Thyroid gland (tissue), 4 donors: ENCODE data around the gene PRPF40B. TPM values are rescaled to one million over a fixed set of nuclear protein-coding genes. Genes with fewer than 3 reads are reported as not detected.

Source experiments
- DNase-seq, 2 donors: peaks; one replicate each; pipeline ENCODE4 v3.0.0-alpha.2; 2019
- H3K27ac ChIP-seq, 3 donors: fragments of 200-600 bp; sonication (generic); 1 replicate in 2 of 3; 2 replicates in 1 of 3; pipeline ENCODE4 v1.5.1; 2016 to 2019; ENCODE audit warnings: mild to moderate bottlenecking in 1 of 3, moderate library complexity in 1 of 3
- H3K27me3 ChIP-seq: fragments of 200-600 bp; sonication (generic); one replicate; pipeline ENCODE4 v1.5.1; 2019
- H3K36me3 ChIP-seq, 2 donors: fragments of 200-600 bp; sonication (generic); one replicate each; pipeline ENCODE4 v1.5.1; 2016 to 2019
- H3K4me1 ChIP-seq, 2 donors: fragments of 200-600 bp; sonication (generic); one replicate each; pipeline ENCODE4 v1.5.1; 2017 to 2019
- H3K4me3 ChIP-seq, 3 donors: fragments of 200-600 bp; sonication (generic); replicated peaks in 1 of 3; 1 replicate in 2 of 3; 2 replicates in 1 of 3; pipeline ENCODE4 v1.5.1; 2016; ENCODE audit warnings: mild to moderate bottlenecking in 1 of 3
- H3K9me3 ChIP-seq: fragments of 200-600 bp; sonication (generic); one replicate; pipeline ENCODE4 v1.5.1; 2017
- POLR2A ChIP-seq, 2 donors: fragments of 450-650 bp; IDR thresholded peaks; one replicate each; pipeline ENCODE4 v1.6.1; 2017; ENCODE audit warnings: antibody characterized with exemption in 2 of 2, mild to moderate bottlenecking in 2 of 2, moderate library complexity in 1 of 2
- WGBS, 2 donors: methylation state at CpG; one replicate each; pipeline ENCODE4 v1.1.5; 2017; 5-methylcytosine and 5-hydroxymethylcytosine counted together
- intact Hi-C: fragments of 100-400 bp; cut with DNase I; formaldehyde crosslinking; loops from one replicate; pipeline ENCODE4 v1.15.1; 2023
- total RNA-seq, 4 donors: library from RNA; depleted of rRNA; stranded (reverse); fragments of >200 nt; gene quantifications; one replicate each; pipeline ENCODE4 v1.2.3, GENCODE V29; 2016
- TF ChIP-seq, protein P1 (sequence below), 6 experiments: fragments of 200-600 bp in 3 of 6; fragments of 450-650 bp in 3 of 6; sonication (generic) in 3 of 6; IDR thresholded peaks; one replicate each; pipeline ENCODE4 v1.5.1; 2016 to 2019; ENCODE audit warnings: antibody characterized with exemption in 6 of 6, mild to moderate bottlenecking in 2 of 6, inconsistent platforms in 1 of 6, moderate library complexity in 1 of 6

The PRPF40B gene
- total RNA-seq, 4 donors from 2014 or later: 29.5 to 39.7 (median 34.4) TPM

DNA sequence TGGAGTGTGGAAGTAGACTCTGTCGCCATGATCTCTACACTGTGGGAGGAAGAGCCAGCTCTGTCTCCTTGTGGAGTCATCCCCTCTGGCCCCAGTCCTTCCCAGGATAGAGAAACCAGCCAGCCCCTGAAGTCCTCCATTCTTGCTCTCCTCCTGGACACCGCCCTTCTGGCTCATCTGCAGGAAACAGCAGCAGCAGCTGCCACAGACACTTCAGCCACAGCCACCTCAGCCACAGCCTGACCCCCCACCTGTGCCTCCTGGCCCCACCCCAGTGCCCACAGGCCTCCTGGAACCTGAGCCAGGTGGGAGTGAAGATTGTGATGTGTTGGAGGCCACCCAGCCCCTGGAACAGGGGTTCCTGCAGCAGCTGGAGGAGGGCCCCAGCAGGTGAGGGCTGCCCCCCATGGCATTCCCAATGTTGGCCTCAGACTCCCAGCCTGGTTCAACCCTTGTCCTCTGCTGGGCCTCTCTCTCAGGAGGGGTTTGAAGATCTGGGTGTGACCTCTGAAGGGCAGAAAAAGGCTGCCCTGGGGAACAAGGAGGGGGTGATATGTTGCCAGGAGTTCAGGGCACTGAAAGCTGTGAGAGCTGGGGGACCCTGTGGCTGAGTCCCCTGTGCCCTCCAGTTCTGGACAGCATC is 10.5 kb downstream of the PRPF40B start:
- no peak for DNase-seq
- Histone ChIP-seq H3K27me3 (no peaks in the 10 kb centered on the region), H3K36me3 (peaks cover 0 to 16% of the 10 kb centered on the region in 2 donors), H3K4me1 (peaks cover 0 to 12% of the 10 kb centered on the region in 2 donors), H3K9me3 (no peaks in the 10 kb centered on the region), H3K27ac (no peak overlapping the region), H3K4me3 (no peak overlapping the region)
- 100% methylated on average over 2 of the region's 2 CpGs for WGBS, 2 donors
- intact Hi-C loops: no loop called here
- TF ChIP-seq POLR2A (IDR thresholded peaks at IDR 0.05): no peak
- TF ChIP-seq, protein P1, sequence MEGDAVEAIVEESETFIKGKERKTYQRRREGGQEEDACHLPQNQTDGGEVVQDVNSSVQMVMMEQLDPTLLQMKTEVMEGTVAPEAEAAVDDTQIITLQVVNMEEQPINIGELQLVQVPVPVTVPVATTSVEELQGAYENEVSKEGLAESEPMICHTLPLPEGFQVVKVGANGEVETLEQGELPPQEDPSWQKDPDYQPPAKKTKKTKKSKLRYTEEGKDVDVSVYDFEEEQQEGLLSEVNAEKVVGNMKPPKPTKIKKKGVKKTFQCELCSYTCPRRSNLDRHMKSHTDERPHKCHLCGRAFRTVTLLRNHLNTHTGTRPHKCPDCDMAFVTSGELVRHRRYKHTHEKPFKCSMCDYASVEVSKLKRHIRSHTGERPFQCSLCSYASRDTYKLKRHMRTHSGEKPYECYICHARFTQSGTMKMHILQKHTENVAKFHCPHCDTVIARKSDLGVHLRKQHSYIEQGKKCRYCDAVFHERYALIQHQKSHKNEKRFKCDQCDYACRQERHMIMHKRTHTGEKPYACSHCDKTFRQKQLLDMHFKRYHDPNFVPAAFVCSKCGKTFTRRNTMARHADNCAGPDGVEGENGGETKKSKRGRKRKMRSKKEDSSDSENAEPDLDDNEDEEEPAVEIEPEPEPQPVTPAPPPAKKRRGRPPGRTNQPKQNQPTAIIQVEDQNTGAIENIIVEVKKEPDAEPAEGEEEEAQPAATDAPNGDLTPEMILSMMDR (IDR thresholded peaks at IDR 0.05): no peak

GRCh38 chr12:49635036-49635435 is 11.7 kb downstream of the PRPF40B start:
- WGBS, 2 donors: 88 to 92% methylated on average over 9 of the region's 9 CpGs
- Histone ChIP-seq H3K27me3 (no peaks in the 10 kb centered on the region), H3K36me3 (peaks cover 0 to 16% of the 10 kb centered on the region in 2 donors), H3K4me3 (no peak overlapping the region), H3K4me1 (peaks cover 0 to 12% of the 10 kb centered on the region in 2 donors), H3K9me3 (no peaks in the 10 kb centered on the region), H3K27ac (no peak overlapping the region)
- intact Hi-C loops: no loop called here
- TF ChIP-seq, protein P1 (IDR thresholded peaks at IDR 0.05): no peak
- no peak for DNase-seq

GRCh38 chr12:49635656-49636055 is 12.3 kb downstream of the PRPF40B start:
- TF ChIP-seq, protein P1 (IDR thresholded peaks at IDR 0.05): no peak
- TF ChIP-seq POLR2A (IDR thresholded peaks at IDR 0.05): no peak
- Histone ChIP-seq H3K36me3 (peaks cover 0 to 16% of the 10 kb centered on the region in 2 donors), H3K9me3 (no peaks in the 10 kb centered on the region), H3K27ac (no peak overlapping the region), H3K4me3 (no peak overlapping the region), H3K27me3 (no peaks in the 10 kb centered on the region), H3K4me1 (peaks cover 0 to 12% of the 10 kb centered on the region in 2 donors)
- no peak for DNase-seq
- intact Hi-C loops: no loop called here
- WGBS, 2 donors: 90 to 98% methylated on average over 3 to 4 of the region's 4 CpGs

- no peak overlapping the region for H3K27ac ChIP-seq
- no peak for DNase-seq
- intact Hi-C loops: no loop called here
- TF ChIP-seq, protein P1 (IDR thresholded peaks at IDR 0.05): no peak
- H3K4me1 ChIP-seq: peaks cover 0 to 12% of the 10 kb centered on the region in 2 donors
- H3K36me3 ChIP-seq: peaks cover 0 to 16% of the 10 kb centered on the region in 2 donors
- no peaks in the 10 kb centered on the region for H3K27me3 ChIP-seq
- WGBS, 2 donors: 66 to 73% methylated on average over 13 of the region's 13 CpGs
- no peak overlapping the region for H3K4me3 ChIP-seq
- H3K9me3 ChIP-seq: no peaks in the 10 kb centered on the region
These were observed 13.2 kb downstream of the PRPF40B start for GRCh38 chr12:49636574-49636973.

- peak overlapping the region in 1 of 3 donors; percentile 22 for H3K27ac ChIP-seq
- H3K27me3 ChIP-seq: no peaks in the 10 kb centered on the region
- WGBS, 2 donors: 18 to 20% methylated on average over 9 of the region's 9 CpGs
- DNase-seq: peak; percentile 61 to 69
- H3K36me3 ChIP-seq: peaks cover 3 to 16% of the 10 kb centered on the region in 2 donors
- H3K4me1 ChIP-seq: peaks cover 0 to 12% of the 10 kb centered on the region in 2 donors
- intact Hi-C loops: no loop called here
- H3K9me3 ChIP-seq: no peaks in the 10 kb centered on the region
- TF ChIP-seq POLR2A (IDR thresholded peaks at IDR 0.05): no peak
- TF ChIP-seq, protein P1 (IDR thresholded peaks at IDR 0.05): peak in 5 of 6 experiments; percentile 21 to 67 (median 60)
- no peak overlapping the region for H3K4me3 ChIP-seq
These were observed 13.8 kb downstream of the PRPF40B start for GRCh38 chr12:49636979-49637755.
